ENCODE measurements around the gene CCDC78.

Gene CCDC78

GRCh38 chr16:724188-725040 lies 1.8 kb downstream of the CCDC78 start:
- Mint-ChIP-seq H3K27me3 (no peaks in the 10 kb centered on the region), H3K27ac (peak overlapping the region; percentile 53), H3K4me3 (no peak overlapping the region), H3K36me3 (peaks cover 6% of the 10 kb centered on the region), H3K9me3 (no peaks in the 10 kb centered on the region), H3K4me1 (peaks cover 49% of the 10 kb centered on the region)
- ATAC-seq = no peak

DNA sequence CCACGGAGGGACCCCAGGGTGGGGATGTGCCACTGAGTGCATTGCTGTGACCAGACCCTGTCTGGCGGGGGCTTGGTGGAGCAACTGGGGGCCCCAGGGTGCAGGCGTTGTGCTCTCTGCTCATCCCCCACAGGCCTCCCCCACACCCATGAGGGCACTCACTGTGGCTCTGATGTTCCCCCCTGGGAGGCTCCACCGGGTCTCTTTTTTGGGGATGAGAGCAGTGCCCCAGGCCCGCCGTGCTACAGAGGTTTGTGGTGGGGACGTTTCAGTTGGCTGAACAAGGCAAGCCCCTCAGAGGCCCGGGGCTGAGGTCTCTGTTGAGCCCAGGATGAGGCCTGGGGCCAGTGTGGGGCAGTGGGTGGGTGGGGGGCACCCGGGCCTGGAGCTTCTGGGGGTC lies 2.5 kb downstream of the CCDC78 start:
- no peak overlapping the region for H3K4me3 Mint-ChIP-seq
- no peak for ATAC-seq
- H3K9me3 Mint-ChIP-seq = no peaks in the 10 kb centered on the region

GRCh38 chr16:722835-723633 lies 3.2 kb downstream of the CCDC78 start:
- Mint-ChIP-seq H3K36me3 (peaks cover 6% of the 10 kb centered on the region), H3K4me1 (peaks cover 55% of the 10 kb centered on the region), H3K9me3 (no peaks in the 10 kb centered on the region), H3K27me3 (no peaks in the 10 kb centered on the region), H3K4me3 (peak overlapping the region; percentile 35), H3K27ac (no peak overlapping the region)
- no peak for ATAC-seq

More for the DNA sequence above, 2.5 kb downstream of the CCDC78 start:
- Mint-ChIP-seq H3K36me3 (peaks cover 6% of the 10 kb centered on the region), H3K27me3 (no peaks in the 10 kb centered on the region), H3K4me1 (peaks cover 55% of the 10 kb centered on the region), H3K27ac (no peak overlapping the region)

DNA sequence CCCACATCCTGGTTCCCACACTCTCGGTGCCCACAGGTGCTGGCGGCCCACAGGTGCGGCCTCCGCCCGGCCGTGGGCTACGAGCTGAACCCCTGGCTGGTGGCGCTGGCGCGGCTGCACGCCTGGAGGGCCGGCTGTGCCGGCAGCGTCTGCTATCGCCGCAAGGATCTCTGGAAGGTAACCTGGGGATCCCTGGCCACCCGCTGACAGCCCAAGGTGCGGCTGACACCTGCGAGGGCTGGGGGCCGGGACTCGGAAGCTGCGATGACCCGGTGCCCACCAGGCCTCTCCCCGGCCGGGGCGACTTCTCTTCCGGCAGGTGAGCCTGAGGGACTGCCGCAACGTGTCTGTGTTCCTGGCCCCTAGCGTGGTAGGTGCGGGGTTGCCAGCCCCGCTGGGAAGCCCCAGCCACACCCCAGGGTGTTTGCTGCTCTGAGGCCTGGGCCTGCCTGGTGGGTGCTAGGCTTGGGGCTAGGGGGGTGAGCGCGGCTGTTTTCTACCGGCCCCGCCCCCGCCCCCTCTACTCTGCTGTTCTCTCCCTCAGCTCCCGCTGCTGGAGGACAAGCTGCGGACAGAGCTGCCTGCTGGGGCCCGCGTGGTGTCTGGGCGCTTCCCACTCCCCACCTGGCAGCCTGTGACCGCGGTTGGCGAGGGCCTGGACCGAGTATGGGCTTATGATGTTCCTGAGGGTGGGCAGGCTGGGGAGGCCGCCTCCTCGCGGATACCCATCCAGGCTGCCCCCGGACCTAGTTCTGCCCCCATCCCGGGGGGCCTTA lies 4.3 kb downstream of the CCDC78 start:
- Mint-ChIP-seq H3K4me3 (peak overlapping the region; percentile 74), H3K27ac (peak overlapping the region; percentile 46), H3K27me3 (no peaks in the 10 kb centered on the region), H3K9me3 (no peaks in the 10 kb centered on the region), H3K36me3 (peaks cover 6% of the 10 kb centered on the region), H3K4me1 (peaks cover 55% of the 10 kb centered on the region)
- ATAC-seq = no peak

GRCh38 chr16:720990-721764 lies 5.1 kb downstream of the CCDC78 start, which contains the start of gene ANTKMT:
TSS of gene ANTKMT (plus strand) at chr16:721146. CDS start at chr16:721275, 129 bp downstream.
- Mint-ChIP-seq H3K27ac (peak within 1 kb of the TSS; percentile 87), H3K9me3 (no peaks in the 10 kb centered on the region), H3K4me1 (peaks cover 55% of the 10 kb centered on the region), H3K36me3 (peaks cover 6% of the 10 kb centered on the region), H3K4me3 (peak within 1 kb of the TSS; percentile 84), H3K27me3 (peaks cover 6% of the 10 kb centered on the region)
- ATAC-seq = peak; percentile 89

- Mint-ChIP-seq H3K27ac (peak overlapping the region; percentile 87), H3K27me3 (peaks cover 9% of the 10 kb centered on the region), H3K4me1 (peaks cover 51% of the 10 kb centered on the region), H3K36me3 (peaks cover 6% of the 10 kb centered on the region), H3K4me3 (peak overlapping the region; percentile 84), H3K9me3 (no peaks in the 10 kb centered on the region)
- ATAC-seq = peak; percentile 39
Measured at GRCh38 chr16:720447-720989, 5.7 kb downstream of the CCDC78 start.

DNA sequence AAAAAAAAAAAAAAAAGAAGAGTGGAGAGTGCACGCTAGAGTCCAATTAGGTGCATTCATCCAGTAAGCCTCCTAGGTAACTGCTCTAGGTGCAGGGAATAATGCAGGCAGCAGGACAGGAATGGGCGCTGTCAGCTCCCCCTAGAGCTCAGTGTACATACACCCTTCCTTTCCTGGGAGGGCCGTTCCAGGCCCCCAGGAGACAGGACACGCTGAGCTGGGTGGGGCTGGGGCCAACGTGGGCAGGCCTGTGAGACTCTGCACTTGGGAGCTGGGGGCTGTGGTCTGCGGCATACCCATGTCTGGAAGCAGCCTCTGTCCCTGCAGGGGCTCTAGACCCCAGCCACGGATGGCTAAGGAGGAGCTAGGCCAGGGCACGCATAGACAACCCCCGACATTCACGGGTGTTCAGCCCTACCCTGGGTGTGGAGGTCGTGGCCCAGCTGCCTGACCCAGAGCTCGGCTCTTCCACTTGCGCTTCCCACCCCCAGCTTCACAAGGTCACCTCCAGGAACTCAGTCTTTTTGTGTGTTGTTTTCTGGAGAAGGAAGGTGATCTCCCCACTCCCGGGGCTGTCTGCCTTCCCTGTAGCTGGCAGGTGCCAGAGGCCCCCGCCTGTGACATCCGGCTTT lies 6.3 kb downstream of the CCDC78 start:
- peaks cover 45% of the 10 kb centered on the region for H3K4me1 Mint-ChIP-seq
- peaks cover 6% of the 10 kb centered on the region for H3K36me3 Mint-ChIP-seq
- peak overlapping the region; percentile 84 for H3K4me3 Mint-ChIP-seq
- ATAC-seq = no peak
- H3K9me3 Mint-ChIP-seq = no peaks in the 10 kb centered on the region
- peaks cover 9% of the 10 kb centered on the region for H3K27me3 Mint-ChIP-seq
- H3K27ac Mint-ChIP-seq = peak overlapping the region; percentile 87

DNA sequence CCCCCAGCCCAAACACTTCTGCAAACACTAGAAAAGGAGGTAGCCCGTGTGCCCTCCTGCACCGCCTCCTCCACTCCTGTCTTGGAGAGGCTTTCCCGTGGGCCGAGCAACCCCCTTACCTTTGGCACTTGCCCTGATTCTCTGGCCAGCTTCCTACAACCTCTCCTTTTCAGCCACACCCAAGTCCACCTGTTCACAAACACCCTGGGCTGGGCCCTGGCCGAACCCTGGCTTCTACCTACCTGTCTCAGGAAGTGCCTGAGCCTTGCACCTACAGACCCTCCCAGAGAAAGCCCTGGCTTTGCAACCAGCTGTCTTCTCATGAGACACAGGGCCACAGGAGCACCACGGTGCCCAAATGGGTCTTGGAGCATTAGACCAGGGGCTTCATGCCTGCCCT lies 7.3 kb downstream of the CCDC78 start:
- H3K36me3 Mint-ChIP-seq = peaks cover 6% of the 10 kb centered on the region

GRCh38 chr16:718389-718788 lies 7.9 kb downstream of the CCDC78 start:
- H3K4me1 Mint-ChIP-seq = peaks cover 49% of the 10 kb centered on the region
- no peak overlapping the region for H3K27ac Mint-ChIP-seq

More for the DNA sequence above, 7.3 kb downstream of the CCDC78 start:
- peaks cover 53% of the 10 kb centered on the region for H3K4me1 Mint-ChIP-seq
- no peak overlapping the region for H3K27ac Mint-ChIP-seq
- peak overlapping the region; percentile 84 for H3K4me3 Mint-ChIP-seq
- H3K9me3 Mint-ChIP-seq = no peaks in the 10 kb centered on the region
- ATAC-seq = no peak
- H3K27me3 Mint-ChIP-seq = peaks cover 17% of the 10 kb centered on the region

DNA sequence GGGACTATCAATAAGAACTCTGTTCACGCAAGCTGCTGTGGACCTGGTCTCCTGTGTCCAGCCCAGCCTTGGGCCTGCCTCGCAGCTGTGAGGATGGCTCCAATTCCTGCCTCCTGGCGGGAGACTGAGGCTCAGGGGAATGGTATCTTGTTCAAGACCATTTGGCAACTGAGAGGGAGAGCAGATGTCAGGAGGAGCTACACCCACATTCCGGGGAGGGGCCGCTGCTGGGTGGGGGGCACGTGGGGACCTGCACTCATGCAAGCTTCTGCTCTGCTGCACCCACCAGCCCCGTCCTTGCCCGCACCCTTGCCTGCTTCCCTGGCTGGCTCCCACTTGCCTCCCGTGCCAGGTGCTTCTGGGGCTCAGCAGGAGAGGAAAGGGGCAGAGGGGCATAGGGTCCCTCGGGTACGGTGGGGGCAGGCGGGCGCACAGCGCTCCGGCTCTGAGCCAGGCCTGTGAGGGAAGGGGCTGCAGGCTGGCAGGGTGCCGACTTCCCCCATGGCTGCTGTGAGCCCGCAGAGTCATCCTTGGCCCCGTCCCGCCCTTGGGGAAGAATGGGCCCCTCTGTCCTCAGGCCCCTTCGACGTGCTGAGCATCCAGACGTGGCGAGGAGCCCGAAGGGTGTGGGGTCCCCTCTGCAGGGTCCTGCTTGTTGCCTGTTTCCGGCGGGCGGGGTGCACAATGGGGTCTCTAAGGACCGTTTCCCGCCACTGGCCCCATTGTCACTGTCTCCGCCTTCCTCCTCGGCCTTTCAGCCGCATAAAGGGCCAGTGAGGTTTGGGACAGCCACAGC lies 8.6 kb downstream of the CCDC78 start:
- Mint-ChIP-seq H3K36me3 (peaks cover 1% of the 10 kb centered on the region), H3K27me3 (peaks cover 20% of the 10 kb centered on the region)

More at GRCh38 chr16:718389-718788, 7.9 kb downstream of the CCDC78 start:
- H3K4me3 Mint-ChIP-seq = no peak overlapping the region
- ATAC-seq = no peak
- H3K27me3 Mint-ChIP-seq = peaks cover 20% of the 10 kb centered on the region
- peaks cover 6% of the 10 kb centered on the region for H3K36me3 Mint-ChIP-seq
- H3K9me3 Mint-ChIP-seq = no peaks in the 10 kb centered on the region

GRCh38 chr16:716768-717325 lies 9.4 kb downstream of the CCDC78 start:
- ATAC-seq = no peak
- peak overlapping the region; percentile 54 for H3K4me3 Mint-ChIP-seq
- H3K36me3 Mint-ChIP-seq = no peaks in the 10 kb centered on the region
- H3K9me3 Mint-ChIP-seq = no peaks in the 10 kb centered on the region
- H3K27ac Mint-ChIP-seq = no peak overlapping the region
- peaks cover 20% of the 10 kb centered on the region for H3K27me3 Mint-ChIP-seq
- peaks cover 36% of the 10 kb centered on the region for H3K4me1 Mint-ChIP-seq

More for the DNA sequence above, 8.6 kb downstream of the CCDC78 start:
- Mint-ChIP-seq H3K4me1 (peaks cover 42% of the 10 kb centered on the region), H3K9me3 (no peaks in the 10 kb centered on the region), H3K27ac (no peak overlapping the region), H3K4me3 (no peak overlapping the region)
- no peak for ATAC-seq

- H3K4me3 Mint-ChIP-seq = peak overlapping the region; percentile 54
- H3K27me3 Mint-ChIP-seq = peaks cover 25% of the 10 kb centered on the region
- H3K27ac Mint-ChIP-seq = no peak overlapping the region
- H3K4me1 Mint-ChIP-seq = peaks cover 35% of the 10 kb centered on the region
- no peaks in the 10 kb centered on the region for H3K9me3 Mint-ChIP-seq
- H3K36me3 Mint-ChIP-seq = no peaks in the 10 kb centered on the region
- ATAC-seq = no peak
Measured at GRCh38 chr16:716200-716568, 10.1 kb downstream of the CCDC78 start.

All from stimulated activated memory B cell treated with anti-CD40 and anti-IgM and Interleukin-4, amounts not matched to agents 10 μg/mL and 1 μg/mL and 100 μg/mL, for 72 hours (primary cell).